B cell (primary cell): ENCODE data around the gene CPED1.

Experiments
- CTCF ChIP-seq: fragments of 200-600 bp; IDR thresholded peaks from one replicate; pipeline ENCODE4 v1.8.0; 2022; ENCODE audit warnings: antibody characterized with exemption, mild to moderate bottlenecking
- EZH2 ChIP-seq: IDR thresholded peaks from 2 replicates; pipeline ENCODE4 v1.6.1; 2012; ENCODE audit warnings: borderline replicate concordance, low read depth, mild to moderate bottlenecking, moderate library complexity, low read length; ENCODE audit not compliant: insufficient read depth, poor library complexity, severe bottlenecking

- TF ChIP-seq CTCF (no peak), EZH2 (no peak)
Observed at GRCh38 chr7:121077165-121077630, 88.7 kb downstream of the CPED1 start.
